Parathyroid adenoma (tissue), 2 donors: ENCODE measurements around the gene DCP1A.

Experiments used
- H2AFZ ChIP-seq: fragments of 300-600 bp; sonication (generic); one replicate; pipeline ENCODE4 v1.7.0; 2017; ENCODE audit warnings: antibody characterized with exemption, mild to moderate bottlenecking
- H3K27ac ChIP-seq: fragments of 300-600 bp; sonication (generic); one replicate; pipeline ENCODE4 v1.7.0; 2017
- H3K27me3 ChIP-seq: fragments of 300-600 bp; sonication (generic); one replicate; pipeline ENCODE4 v1.7.0; 2017; ENCODE audit warnings: low read length; ENCODE audit not compliant: control insufficient read depth, insufficient read depth
- H3K36me3 ChIP-seq: fragments of 300-600 bp; sonication (generic); one replicate; pipeline ENCODE4 v1.7.0; 2017; ENCODE audit warnings: low read length; ENCODE audit not compliant: control insufficient read depth, insufficient read depth
- H3K4me1 ChIP-seq: fragments of 300-600 bp; sonication (generic); one replicate; pipeline ENCODE4 v1.7.0; 2017; ENCODE audit warnings: control low read depth
- H3K4me2 ChIP-seq: fragments of 300-600 bp; sonication (generic); one replicate; pipeline ENCODE4 v1.7.0; 2017; ENCODE audit warnings: low read length
- H3K4me3 ChIP-seq: fragments of 300-600 bp; sonication (generic); one replicate; pipeline ENCODE4 v1.7.0; 2017; ENCODE audit warnings: low read depth, low read length
- H3K79me2 ChIP-seq: fragments of 300-600 bp; sonication (generic); one replicate; pipeline ENCODE4 v1.7.0; 2017; ENCODE audit warnings: control low read depth
- H3K9ac ChIP-seq: fragments of 300-600 bp; sonication (generic); one replicate; pipeline ENCODE4 v1.7.0; 2017; ENCODE audit warnings: mild to moderate bottlenecking
- H3K9me3 ChIP-seq: fragments of 300-600 bp; sonication (generic); one replicate; pipeline ENCODE4 v1.7.0; 2017; ENCODE audit warnings: low read length; ENCODE audit not compliant: control insufficient read depth
- CTCF ChIP-seq: fragments of 300-600 bp; sonication (generic); IDR thresholded peaks from one replicate; pipeline ENCODE4 v1.7.0; 2017; ENCODE audit warnings: antibody characterized with exemption, mild to moderate bottlenecking
- donor health status: primary hyperparathyroidism.

DCP1A gene

DNA sequence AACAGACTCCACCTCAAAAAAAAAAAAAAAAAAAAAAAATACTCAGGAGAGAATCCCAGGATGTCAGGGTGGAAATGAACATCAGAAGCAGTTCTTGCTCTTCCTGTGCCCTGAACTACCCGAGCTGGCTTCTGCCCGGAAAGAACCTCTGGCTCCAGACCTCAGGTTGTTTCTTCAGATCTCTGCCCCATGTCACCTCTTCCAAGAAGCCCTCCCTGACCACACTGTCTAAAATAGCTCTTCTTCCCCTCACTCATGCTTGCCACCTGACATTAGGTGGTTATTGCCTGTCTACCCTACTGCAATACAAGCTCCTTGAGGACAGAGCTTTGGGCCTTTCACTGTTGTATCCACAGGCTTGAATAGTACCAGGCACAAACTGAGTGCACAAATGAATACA lies 99.7 kb downstream of the DCP1A start:
- Histone ChIP-seq H3K9me3 (no peaks in the 10 kb centered on the region), H3K27ac (no peak overlapping the region), H2AFZ (no peak overlapping the region), H3K36me3 (no peaks in the 10 kb centered on the region), H3K9ac (no peak overlapping the region), H3K4me2 (no peak overlapping the region), H3K4me1 (peaks cover 3% of the 10 kb centered on the region), H3K4me3 (no peak overlapping the region), H3K27me3 (no peaks in the 10 kb centered on the region), H3K79me2 (peaks cover 53% of the 10 kb centered on the region)
- no peak for TF ChIP-seq CTCF

- no peaks in the 10 kb centered on the region for H3K36me3 ChIP-seq
- H3K9me3 ChIP-seq: no peaks in the 10 kb centered on the region
- H3K4me2 ChIP-seq: no peak overlapping the region
- no peaks in the 10 kb centered on the region for H3K4me1 ChIP-seq
- peaks cover 24% of the 10 kb centered on the region for H3K79me2 ChIP-seq
- no peaks in the 10 kb centered on the region for H3K27me3 ChIP-seq
- no peak overlapping the region for H3K27ac ChIP-seq
- no peak overlapping the region for H3K9ac ChIP-seq
- no peak for TF ChIP-seq CTCF
- no peak overlapping the region for H3K4me3 ChIP-seq
- H2AFZ ChIP-seq: no peak overlapping the region
Observed at GRCh38 chr3:53244271-53244670, 103.1 kb downstream of the DCP1A start.

DNA sequence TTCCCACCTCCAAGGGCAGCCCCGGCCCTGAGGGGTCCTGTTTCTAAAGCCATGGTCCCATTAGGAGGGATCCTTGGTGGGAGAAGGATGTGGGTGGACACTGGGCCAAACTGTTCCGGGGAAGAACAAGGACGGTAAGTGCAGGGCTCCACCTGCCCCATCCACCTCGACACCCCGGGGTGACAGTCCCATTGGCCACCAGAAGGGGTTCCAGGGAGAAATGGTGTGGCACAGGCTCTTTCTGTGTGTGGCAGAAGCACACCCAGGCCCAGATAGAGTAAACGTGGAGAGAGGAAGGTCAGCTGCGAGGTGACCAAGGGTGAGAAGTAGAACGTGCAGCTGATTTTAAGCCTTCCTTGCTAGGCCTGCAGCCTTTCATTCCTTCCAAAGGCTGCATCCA lies 103.6 kb downstream of the DCP1A start:
- Histone ChIP-seq H3K79me2 (peaks cover 24% of the 10 kb centered on the region), H3K27ac (no peak overlapping the region), H3K4me2 (no peak overlapping the region), H3K9ac (no peak overlapping the region), H3K4me1 (no peaks in the 10 kb centered on the region), H3K9me3 (no peaks in the 10 kb centered on the region), H3K4me3 (no peak overlapping the region), H3K27me3 (no peaks in the 10 kb centered on the region), H2AFZ (no peak overlapping the region), H3K36me3 (no peaks in the 10 kb centered on the region)
- no peak for TF ChIP-seq CTCF

DNA sequence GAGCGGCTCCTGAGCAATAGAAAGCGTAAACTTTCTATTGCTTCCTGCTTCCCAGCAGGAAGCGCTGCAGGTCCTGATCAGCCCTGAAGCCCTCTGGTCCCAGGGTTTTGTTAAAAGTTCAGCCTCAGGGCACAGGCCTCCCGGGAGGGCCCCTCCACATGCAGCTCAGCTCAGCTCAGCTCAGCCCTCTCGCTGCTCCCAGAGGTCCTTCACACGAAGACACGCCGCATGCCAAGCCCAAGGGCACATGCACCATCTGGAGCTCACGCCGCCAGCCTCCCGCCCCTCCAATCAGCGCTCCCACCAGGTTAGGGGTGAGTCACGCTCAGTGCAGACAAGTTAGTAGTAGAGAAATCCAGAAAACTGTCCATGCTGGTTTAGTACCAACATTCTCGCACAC lies 104.2 kb downstream of the DCP1A start:
- Histone ChIP-seq H3K27ac (no peak overlapping the region), H2AFZ (no peak overlapping the region), H3K4me3 (no peak overlapping the region)

More for the DNA sequence above, 104.2 kb downstream of the DCP1A start:
- no peaks in the 10 kb centered on the region for H3K9me3 ChIP-seq
- H3K9ac ChIP-seq: no peak overlapping the region
- no peak overlapping the region for H3K4me2 ChIP-seq
- H3K27me3 ChIP-seq: no peaks in the 10 kb centered on the region
- H3K79me2 ChIP-seq: peaks cover 19% of the 10 kb centered on the region
- no peaks in the 10 kb centered on the region for H3K4me1 ChIP-seq
- no peaks in the 10 kb centered on the region for H3K36me3 ChIP-seq
- no peak for TF ChIP-seq CTCF
